IMR-90 (cell line): Measurements from ENCODE around the gene AP5B1. TPM values are rescaled to one million over a fixed set of nuclear protein-coding genes. Genes with fewer than 3 reads are reported as not detected.

Source experiments
- ATAC-seq: fragments of 200-7000 bp; cut with Tn5 transposase; 2 replicates; pipeline ENCODE4 v1.9.1; 2020; ENCODE audit warnings: low read depth, mild to moderate bottlenecking, moderate library complexity
- BruUV-seq: library from RNA; stranded (reverse); fragments of 400-500 nt; replicated peaks from 2 replicates; lab custom pipeline; 2021; lab: Mats Ljungman, UMichigan
- CTCF ChIA-PET: fragments of 300-600 bp; formaldehyde crosslinking; extraction: SDS; loops from one replicate; lab custom pipeline; 2021; ENCODE audit warnings: antibody characterized with exemption; lab: Yijun Ruan, JAX
- POLR2A ChIA-PET: fragments of 300-600 bp; sonication (Branson Sonifier 250); formaldehyde crosslinking; loops from one replicate; lab custom pipeline; 2022; ENCODE audit warnings: antibody characterized with exemption; ENCODE audit not compliant: unreplicated experiment; lab: Charles Lee
- DNase-seq: peaks from one replicate; pipeline ENCODE4 v3.0.0; 2013
- H2AFZ ChIP-seq: replicated peaks from 2 replicates; pipeline ENCODE3; 2013; ENCODE audit warnings: low read length, mild to moderate bottlenecking; ENCODE audit not compliant: poor library complexity
- H2AK5ac ChIP-seq: 2 replicates; pipeline ENCODE4 v1.6.1; 2013; ENCODE audit warnings: low read depth, low read length, inconsistent platforms
- H2AK9ac ChIP-seq: replicated peaks from 2 replicates; pipeline ENCODE3; 2013; ENCODE audit warnings: mild to moderate bottlenecking, low read depth, low read length, moderate library complexity; ENCODE audit not compliant: poor library complexity
- H2BK120ac ChIP-seq: 2 replicates; pipeline ENCODE4 v1.6.1; 2013; ENCODE audit warnings: low read depth, low read length, inconsistent platforms
- H2BK15ac ChIP-seq: 3 replicates; pipeline ENCODE4 v1.6.1; 2013; ENCODE audit warnings: low read depth, low read length, inconsistent platforms
- H2BK20ac ChIP-seq: 2 replicates; pipeline ENCODE4 v1.6.1; 2013; ENCODE audit warnings: low read depth, mild to moderate bottlenecking, inconsistent platforms, low read length, moderate library complexity
- H2BK5ac ChIP-seq: 2 replicates; pipeline ENCODE4 v1.6.1; 2013; ENCODE audit warnings: mild to moderate bottlenecking, low read depth, low read length, inconsistent platforms; ENCODE audit not compliant: poor library complexity, severe bottlenecking
- H3K14ac ChIP-seq: replicated peaks from 2 replicates; pipeline ENCODE4 v1.6.1; 2013; ENCODE audit warnings: low read depth, low read length, inconsistent platforms
- H3K18ac ChIP-seq: 2 replicates; pipeline ENCODE4 v1.6.1; 2013; ENCODE audit warnings: low read depth, low read length, control low read depth
- H3K23ac ChIP-seq: 2 replicates; pipeline ENCODE4 v1.6.1; 2013; ENCODE audit warnings: low read depth, low read length, inconsistent platforms
- H3K27ac ChIP-seq: 2 replicates; pipeline ENCODE4 v1.5.1; 2013; ENCODE audit warnings: mild to moderate bottlenecking, control low read depth, low read length; ENCODE audit not compliant: insufficient read depth
- H3K27me3 ChIP-seq: 2 replicates; pipeline ENCODE4 v1.6.1; 2013; ENCODE audit warnings: low read length; ENCODE audit not compliant: control insufficient read depth, insufficient read depth
- H3K36me3 ChIP-seq: 2 replicates; pipeline ENCODE4 v1.6.1; 2013; ENCODE audit warnings: low read length, mixed read lengths; ENCODE audit not compliant: control insufficient read depth, insufficient read depth
- H3K4ac ChIP-seq: 2 replicates; pipeline ENCODE4 v1.6.1; 2013; ENCODE audit warnings: low read depth, low read length, inconsistent platforms
- H3K4me1 ChIP-seq: 2 replicates; pipeline ENCODE4 v1.6.1; 2013; ENCODE audit warnings: low read length, mixed read lengths; ENCODE audit not compliant: control insufficient read depth, insufficient read depth
- H3K4me2 ChIP-seq: 2 replicates; pipeline ENCODE4 v1.6.1; 2013; ENCODE audit warnings: low read depth, mild to moderate bottlenecking, control low read depth, low read length, moderate library complexity
- H3K4me3 ChIP-seq: 2 replicates; pipeline ENCODE4 v1.5.1; 2013; ENCODE audit warnings: low read depth, mild to moderate bottlenecking, control low read depth, low read length, moderate library complexity; ENCODE audit not compliant: insufficient read depth
- H3K56ac ChIP-seq: 2 replicates; pipeline ENCODE4 v1.6.1; 2013; ENCODE audit warnings: low read length, inconsistent platforms; ENCODE audit not compliant: insufficient read depth; ENCODE audit errors: extremely low read depth
- H3K79me1 ChIP-seq, 2 experiments: 2 replicates each; pipeline ENCODE4 v1.6.1; 2013; ENCODE audit warnings: low read length in 2 of 2, inconsistent platforms in 1 of 2, low read depth in 1 of 2
- H3K9ac ChIP-seq: 2 replicates; pipeline ENCODE4 v1.6.1; 2013; ENCODE audit warnings: low read depth, low read length, control low read depth
- H3K9me1 ChIP-seq: 2 replicates; pipeline ENCODE4 v1.6.1; 2013; ENCODE audit warnings: low read length, inconsistent platforms; ENCODE audit not compliant: insufficient read depth
- H3K9me3 ChIP-seq: 2 replicates; pipeline ENCODE4 v1.6.1; 2013; ENCODE audit warnings: low read length; ENCODE audit not compliant: control insufficient read depth, insufficient read depth
- H4K20me1 ChIP-seq: 2 replicates; pipeline ENCODE4 v1.6.1; 2013; ENCODE audit warnings: low read length, inconsistent platforms; ENCODE audit not compliant: insufficient read depth
- H4K5ac ChIP-seq: 2 replicates; pipeline ENCODE4 v1.6.1; 2013; ENCODE audit warnings: mild to moderate bottlenecking, low read depth, low read length, control low read depth
- H4K8ac ChIP-seq, 2 experiments: 2 replicates each; pipeline ENCODE4 v1.6.1; 2013; ENCODE audit warnings: low read depth in 2 of 2, low read length in 2 of 2, control low read depth in 1 of 2, inconsistent platforms in 1 of 2
- H4K91ac ChIP-seq: 2 replicates; pipeline ENCODE4 v1.6.1; 2013; ENCODE audit warnings: low read depth, low read length, inconsistent platforms; ENCODE audit not compliant: insufficient read depth
- BHLHE40 ChIP-seq: fragments of 150-350 bp; IDR thresholded peaks from 2 replicates; pipeline ENCODE4 v1.6.1; 2016; ENCODE audit warnings: mild to moderate bottlenecking, low read depth, low read length
- CEBPB ChIP-seq: IDR thresholded peaks from 2 replicates; pipeline ENCODE4 v1.6.1; 2012; ENCODE audit warnings: low read depth, low read length, improper control_type of control experiment
- ELK1 ChIP-seq: fragments of 150-350 bp; IDR thresholded peaks from 2 replicates; pipeline ENCODE4 v1.6.1; 2016; ENCODE audit warnings: low read depth, mild to moderate bottlenecking, low read length, moderate library complexity, borderline replicate concordance
- FOS ChIP-seq: fragments of 150-350 bp; IDR thresholded peaks from 2 replicates; pipeline ENCODE4 v1.6.1; 2016; ENCODE audit warnings: low read depth, low read length
- MAFK ChIP-seq: IDR thresholded peaks from 2 replicates; pipeline ENCODE4 v1.6.1; 2012; ENCODE audit warnings: low read depth, low read length, improper control_type of control experiment
- MAZ ChIP-seq: IDR thresholded peaks from 2 replicates; pipeline ENCODE4 v1.6.1; 2012; ENCODE audit warnings: low read depth, mild to moderate bottlenecking, low read length, improper control_type of control experiment, moderate library complexity, borderline replicate concordance
- MXI1 ChIP-seq: IDR thresholded peaks from 2 replicates; pipeline ENCODE4 v1.6.1; 2012; ENCODE audit warnings: low read depth, mild to moderate bottlenecking, low read length, moderate library complexity, borderline replicate concordance
- NFE2L2 ChIP-seq: fragments of 150-350 bp; IDR thresholded peaks from 2 replicates; pipeline ENCODE4 v1.6.1; 2016; ENCODE audit warnings: low read depth, mild to moderate bottlenecking, low read length
- POLR2A ChIP-seq: IDR thresholded peaks from 2 replicates; pipeline ENCODE4 v1.6.1; 2012; ENCODE audit warnings: mild to moderate bottlenecking, low read depth, low read length
- RAD21 ChIP-seq: IDR thresholded peaks from 2 replicates; pipeline ENCODE4 v1.6.1; 2012; ENCODE audit warnings: low read length, improper control_type of control experiment
- RCOR1 ChIP-seq: IDR thresholded peaks from 2 replicates; pipeline ENCODE4 v1.6.1; 2012; ENCODE audit warnings: mild to moderate bottlenecking, low read length, improper control_type of control experiment; ENCODE audit not compliant: insufficient replicate concordance
- RFX5 ChIP-seq: IDR thresholded peaks from 2 replicates; pipeline ENCODE4 v1.8.0; 2012; ENCODE audit warnings: low read depth, mild to moderate bottlenecking, low read length, moderate library complexity
- SMC3 ChIP-seq: fragments of 150-350 bp; IDR thresholded peaks from 2 replicates; pipeline ENCODE4 v1.6.1; 2016; ENCODE audit warnings: low read depth, mild to moderate bottlenecking, antibody characterized with exemption, low read length, moderate library complexity
- WGBS, 2 experiments: methylation state at CpG; one replicate each; pipeline versions ENCODE4 v1.1.5 to v1.1.7; 2013; ENCODE audit warnings: missing lambda C conversion rate in 2 of 2; ENCODE audit not compliant: insufficient read length in 1 of 2; ENCODE audit errors: extremely low coverage in 2 of 2; 5-methylcytosine and 5-hydroxymethylcytosine counted together
- dilution Hi-C: fragments of 300-500 bp; cut with HindIII; formaldehyde crosslinking; loops from one replicate; pipeline ENCODE4 v1.14.3; 2018; ENCODE audit warnings: low sequenced_read_pairs; ENCODE audit not compliant: unreplicated experiment
- in situ Hi-C: fragments of 300-500 bp; cut with MboI; formaldehyde crosslinking; loops from 3 replicates; pipeline ENCODE4 v1.14.3; 2019; ENCODE audit warnings: low sequenced_read_pairs, inconsistent platforms, mixed read lengths
- intact Hi-C: fragments of 100-400 bp; cut with micrococcal nuclease; formaldehyde crosslinking; loops from 2 replicates; pipeline ENCODE4 v1.10.0; 2022
- polyA plus RNA-seq, 3 experiments: library from polyadenylated mRNA; depleted of rRNA; stranded (reverse); fragments of >200 nt; gene quantifications; 2 replicates each; pipeline ENCODE4 v1.2.3, GENCODE V29; 2012; ENCODE audit warnings: low replicate concordance in 1 of 3
- total RNA-seq: library from RNA; depleted of rRNA; stranded (reverse); fragments of >200 nt; gene quantifications from 2 replicates; pipeline ENCODE4 v1.2.3, GENCODE V29; 2012

The AP5B1 gene
- total and polyA plus RNA-seq, 2 of the 4 experiments (the other 2 are of a cell fraction) = 2.5 to 5.0 TPM

- in situ Hi-C loops (no loop called here), intact Hi-C loops (no loop called here), dilution Hi-C loops (no loop called here)
- TF ChIP-seq RAD21 = no peak
- no peak for TF ChIP-seq RFX5
- TF ChIP-seq BHLHE40 = no peak
- no peak for TF ChIP-seq CEBPB
- TF ChIP-seq NFE2L2 = no peak
- no peak for TF ChIP-seq MXI1
- TF ChIP-seq ELK1 = no peak
- TF ChIP-seq POLR2A = no peak
- no peak for TF ChIP-seq MAZ
- no peak for TF ChIP-seq SMC3
- TF ChIP-seq FOS = no peak
- TF ChIP-seq RCOR1 = no peak
- TF ChIP-seq MAFK = no peak
- H3K4me1 ChIP-seq = no peaks in the 10 kb centered on the region
- no peaks in the 10 kb centered on the region for H3K9me3 ChIP-seq
- no peak overlapping the region for H3K23ac ChIP-seq
- no peak overlapping the region for H2AFZ ChIP-seq
- CTCF ChIA-PET = interaction anchor here (0.9 kb wide), 1 partner anchor 125 kb away, joined by 4 read pairs; no protein-coding TSS in a partner anchor
- H3K27me3 ChIP-seq = no peaks in the 10 kb centered on the region
- H3K4me2 ChIP-seq = no peak overlapping the region
- POLR2A ChIA-PET = no interaction called here
- H2AK5ac ChIP-seq = no peak overlapping the region
- H4K5ac ChIP-seq = no peak overlapping the region
- H3K9me1 ChIP-seq = peaks cover 3% of the 10 kb centered on the region
- no peak for ATAC-seq
- no peak overlapping the region for H2BK120ac ChIP-seq
- no peak overlapping the region for H3K27ac ChIP-seq
- 80% methylated on average over 7 of the region's 12 CpGs; no CpG with 5 or more reads in 1 of the 2 experiments for WGBS, 2 experiments
- no peak overlapping the region for H2BK15ac ChIP-seq
- H4K8ac ChIP-seq = no peak overlapping the region
- no peak overlapping the region for H3K18ac ChIP-seq
- H3K14ac ChIP-seq = no peak overlapping the region
- no peak overlapping the region for H3K4ac ChIP-seq
- H3K4me3 ChIP-seq = no peak overlapping the region
- H3K56ac ChIP-seq = no peak overlapping the region
- H2BK20ac ChIP-seq = no peak overlapping the region
- DNase-seq = no peak
- no peaks in the 10 kb centered on the region; the same call in 1 of the 2 replicates for H3K36me3 ChIP-seq
- no peak overlapping the region for H2BK5ac ChIP-seq
- no peak overlapping the region for H3K9ac ChIP-seq
- H4K91ac ChIP-seq = no peak overlapping the region
- peaks cover 12 to 31% of the 10 kb centered on the region in 2 experiments for H3K79me1 ChIP-seq
- no peak overlapping the region for H2AK9ac ChIP-seq
- BruUV-seq = no TSS peak
- peaks cover 11% of the 10 kb centered on the region; the same call in 1 of the 2 replicates for H4K20me1 ChIP-seq
Measured at GRCh38 chr11:65770951-65771567, 9.7 kb downstream of the AP5B1 start.
